HepG2 (cell line): ENCODE data around the gene PHKG2. TPM values are rescaled to one million over a fixed set of nuclear protein-coding genes. Genes with fewer than 3 reads are reported as not detected.

ENCODE experiments used
- ATAC-seq: fragments of 200-7000 bp; cut with Tn5 transposase; 3 replicates; pipeline ENCODE4 v1.9.1; 2020; ENCODE audit warnings: mild to moderate bottlenecking, moderate library complexity
- BruUV-seq: library from RNA; stranded (reverse); fragments of 400-500 nt; replicated peaks from 2 replicates; lab custom pipeline; 2021; lab: Mats Ljungman, UMichigan
- CTCF ChIA-PET: fragments of 300-600 bp; formaldehyde crosslinking; extraction: SDS; loops from one replicate; lab custom pipeline; 2021; ENCODE audit warnings: low total read pairs, inconsistent platforms, low intra/inter-chr PET ratio; lab: Yijun Ruan, JAX
- POLR2A ChIA-PET: fragments of 350-600 bp; sonication (Branson Sonifier 250); formaldehyde crosslinking; loops from one replicate; lab custom pipeline; 2020; ENCODE audit warnings: antibody characterized with exemption, inconsistent platforms; lab: Yijun Ruan, JAX
- DNase-seq: peaks from one replicate; pipeline ENCODE4 v3.0.0-alpha.2; 2015; ENCODE audit warnings: low spot score
- FAIRE-seq: peaks from 3 replicates; lab custom pipeline; 2011; peaks lifted over from hg19 to GRCh38; lab: Jason Lieb, UNC
- H2AFZ ChIP-seq: one replicate; pipeline ENCODE4 v1.6.1; 2011; ENCODE audit warnings: low read length, inconsistent platforms
- H3K27ac ChIP-seq: fragments of 300-600 bp; 3 replicates; pipeline ENCODE4 v1.8.0; 2011; ENCODE audit warnings: mixed run types, mild to moderate bottlenecking, mixed read lengths, low read length, inconsistent platforms; ENCODE audit not compliant: insufficient read depth; ENCODE audit errors: extremely low read length
- H3K27me3 ChIP-seq, 2 experiments: fragments of 200-600 bp in 1 of 2; 2 replicates in 1 of 2; 3 replicates in 1 of 2; pipeline versions ENCODE4 v1.6.0 to v1.8.0; 2011; ENCODE audit warnings: low read length in 2 of 2, mild to moderate bottlenecking in 2 of 2, moderate library complexity in 2 of 2, inconsistent platforms in 1 of 2; ENCODE audit not compliant: insufficient read depth in 2 of 2, control insufficient read depth in 1 of 2
- H3K36me3 ChIP-seq, 2 experiments: fragments of 200-600 bp in 1 of 2; replicated peaks in 1 of 2; 2 replicates in 1 of 2; 3 replicates in 1 of 2; pipeline versions ENCODE4 v1.5.1 to v1.8.0; 2011; ENCODE audit warnings: low read length in 2 of 2, inconsistent platforms in 1 of 2; ENCODE audit not compliant: insufficient read depth in 2 of 2, control insufficient read depth in 1 of 2
- H3K4me1 ChIP-seq: 2 replicates; pipeline ENCODE4 v1.5.1; 2012; ENCODE audit warnings: low read length, inconsistent platforms; ENCODE audit not compliant: insufficient read depth
- H3K4me2 ChIP-seq: 2 replicates; pipeline ENCODE4 v1.6.0; 2011; ENCODE audit warnings: low read depth, low read length, inconsistent platforms
- H3K4me3 ChIP-seq, 3 experiments: fragments of 200-600 bp in 1 of 3; sonication (generic), shearing (Covaris generic) in 1 of 3; replicated peaks in 1 of 3; 2 replicates each; pipeline ENCODE4 v1.5.1; 2011 to 2016; ENCODE audit warnings: low read length in 3 of 3, inconsistent platforms in 2 of 3, low read depth in 2 of 3, mild to moderate bottlenecking in 2 of 3, control low read depth in 1 of 3, mixed read lengths in 1 of 3; ENCODE audit not compliant: insufficient read depth in 1 of 3
- H3K79me2 ChIP-seq: one replicate; pipeline ENCODE4 v1.6.1; 2011; ENCODE audit warnings: low read length, inconsistent platforms; ENCODE audit not compliant: insufficient read depth
- H3K9ac ChIP-seq: 2 replicates; pipeline ENCODE4 v1.6.0; 2011; ENCODE audit warnings: mild to moderate bottlenecking, low read depth, low read length, inconsistent platforms; ENCODE audit not compliant: insufficient read depth
- H3K9me3 ChIP-seq: 2 replicates; pipeline ENCODE4 v1.5.1; 2012; ENCODE audit warnings: mild to moderate bottlenecking, low read length
- H4K20me1 ChIP-seq: 2 replicates; pipeline ENCODE4 v1.6.0; 2011; ENCODE audit warnings: inconsistent platforms, mild to moderate bottlenecking, low read length, moderate library complexity; ENCODE audit not compliant: insufficient read depth
- DNMT1 ChIP-seq: sonication (generic); formaldehyde crosslinking; IDR thresholded peaks from 2 replicates; pipeline ENCODE4 v1.5.1; 2020; ENCODE audit warnings: mild to moderate bottlenecking, missing genetic modification reagents
- HOXA3 ChIP-seq: sonication (generic); formaldehyde crosslinking; IDR thresholded peaks from 2 replicates; pipeline ENCODE4 v1.5.0; 2020; ENCODE audit warnings: missing genetic modification reagents
- MED1 ChIP-seq: sonication (generic); formaldehyde crosslinking; IDR thresholded peaks from 2 replicates; pipeline ENCODE4 v1.4.0; 2020; ENCODE audit warnings: missing genetic modification reagents
- MXD4 ChIP-seq: IDR thresholded peaks from 2 replicates; pipeline ENCODE4 v1.6.1; 2016; ENCODE audit warnings: mild to moderate bottlenecking, missing biosample characterization, missing genetic modification reagents
- NFKB2 ChIP-seq: sonication (generic); formaldehyde crosslinking; IDR thresholded peaks from 2 replicates; pipeline ENCODE4 v1.4.0; 2020; ENCODE audit warnings: missing genetic modification reagents, borderline replicate concordance
- RARA ChIP-seq: IDR thresholded peaks from 2 replicates; pipeline ENCODE4 v1.6.1; 2016; ENCODE audit warnings: missing genetic modification reagents, missing compliant biosample characterization
- REL ChIP-seq: sonication (generic); formaldehyde crosslinking; conservative IDR thresholded peaks from 2 replicates; pipeline ENCODE4 v1.8.0; 2022; ENCODE audit warnings: mild to moderate bottlenecking, missing genetic modification reagents, moderate library complexity
- ZBTB8A ChIP-seq: sonication (generic); formaldehyde crosslinking; IDR thresholded peaks from 2 replicates; pipeline ENCODE4 v1.4.0; 2020; ENCODE audit warnings: mild to moderate bottlenecking, low read depth, missing genetic modification reagents, borderline replicate concordance
- ZFP36L2 ChIP-seq: sonication (generic); formaldehyde crosslinking; IDR thresholded peaks from 2 replicates; pipeline ENCODE4 v1.4.0; 2020; ENCODE audit warnings: missing genetic modification reagents
- ZNF18 ChIP-seq: sonication (generic); formaldehyde crosslinking; IDR thresholded peaks from 2 replicates; pipeline ENCODE4 v1.8.0; 2022; ENCODE audit warnings: mild to moderate bottlenecking, missing genetic modification reagents; ENCODE audit not compliant: insufficient replicate concordance
- ZNF230 ChIP-seq: sonication (generic); formaldehyde crosslinking; IDR thresholded peaks from 2 replicates; pipeline ENCODE4 v1.4.0; 2020; ENCODE audit warnings: mild to moderate bottlenecking, missing genetic modification reagents
- ZNF484 ChIP-seq: sonication (generic); formaldehyde crosslinking; IDR thresholded peaks from 2 replicates; pipeline ENCODE4 v1.5.1; 2020; ENCODE audit warnings: mild to moderate bottlenecking, low read depth, missing genetic modification reagents, borderline replicate concordance
- WGBS: methylation state at CpG from one replicate; pipeline ENCODE4 v1.1.6; 2017; ENCODE audit warnings: low lambda C conversion rate; 5-methylcytosine and 5-hydroxymethylcytosine counted together
- in situ Hi-C: cut with HindIII; loops from 2 replicates; pipeline ENCODE4 v1.10.0; 2017; ENCODE audit warnings: low pct_unique_long_range_greater_than_20kb; ENCODE audit not compliant: extremely low pct_ligation_motif_present
- intact Hi-C: fragments of 100-400 bp; cut with micrococcal nuclease; formaldehyde crosslinking; loops from one replicate; pipeline ENCODE4 v1.10.0; 2022; ENCODE audit not compliant: unreplicated experiment
- polyA plus RNA-seq, 8 experiments: library from polyadenylated mRNA; depleted of rRNA in 3 of 8; stranded (reverse) in 7 of 8; unstranded in 1 of 8; fragments of >200 nt; fragmentation: Illumina TruSeq in 4 of 8; extraction: Trizol in 4 of 8; gene quantifications; 2 replicates each; pipeline versions ENCODE4 v1.2.1 to v1.2.3, GENCODE V29; 2011 to 2016; ENCODE audit warnings: low read depth in 4 of 8, missing spikeins in 1 of 8, mixed read lengths in 1 of 8; ENCODE audit not compliant: insufficient read depth in 1 of 8
- total RNA-seq, 5 experiments: library from RNA; depleted of rRNA; stranded (reverse); fragments of >200 nt; fragmentation: Illumina TruSeq; extraction: Trizol; gene quantifications; 2 replicates each; pipeline ENCODE4 v1.2.3, GENCODE V29; 2016; ENCODE audit warnings: low read depth in 1 of 5
- TF ChIP-seq, protein P1 (sequence below): sonication (generic); formaldehyde crosslinking; IDR thresholded peaks from 2 replicates; pipeline ENCODE4 v1.5.1; 2020; ENCODE audit warnings: mild to moderate bottlenecking, missing genetic modification reagents, borderline replicate concordance
- TF ChIP-seq, protein P2 (sequence below): fragments of 450-650 bp; IDR thresholded peaks from 2 replicates; pipeline ENCODE4 v1.6.1; 2017; ENCODE audit warnings: mild to moderate bottlenecking

The PHKG2 gene
- total and polyA plus RNA-seq, 2 of the 13 experiments (the other 11 are each of a cell fraction or from before 2014, with no cell fraction given), result 37.4 to 42.1 TPM

GRCh38 chr16:30778549-30779244, 30.5 kb downstream of the PHKG2 start:
- peaks cover 9% of the 10 kb centered on the region for H3K79me2 ChIP-seq
- no peak overlapping the region for H3K4me2 ChIP-seq
- H3K4me1 ChIP-seq, result peaks cover 36% of the 10 kb centered on the region
- WGBS, result 97% methylated on average over 14 of the region's 14 CpGs
- peaks cover 16 to 36% of the 10 kb centered on the region in 2 experiments for H3K36me3 ChIP-seq
- no peaks in the 10 kb centered on the region for H3K9me3 ChIP-seq
- H2AFZ ChIP-seq, result no peak overlapping the region
- DNase-seq (no peak), ATAC-seq (no peak), FAIRE-seq (no peak)
- no peaks in the 10 kb centered on the region; the same call in 1 of the 2 replicates for H4K20me1 ChIP-seq
- H3K4me3 ChIP-seq, result no peak overlapping the region
- ChIA-PET CTCF (no interaction called here), POLR2A (interaction anchor here (1.2 to 3.1 kb wide), 5 partner anchors 8 to 61 kb away, joined by 3 to 10 read pairs (median 6); partner anchors contain the start of genes PHKG2 and ZNF629)
- in situ Hi-C loops (no loop called here), intact Hi-C loops (loop anchor here (5.0 kb wide), 1 partner anchor 34 kb away; no protein-coding TSS in a partner anchor)
- H3K27me3 ChIP-seq, result no peaks in the 10 kb centered on the region; a peak in 1 of 5 replicates
- H3K9ac ChIP-seq, result no peak overlapping the region
- H3K27ac ChIP-seq, result no peak overlapping the region
- BruUV-seq, result no TSS peak
- no peak for TF ChIP-seq NFKB2 (CRISPR knock-in tag)
- no peak for TF ChIP-seq HOXA3
- no peak for TF ChIP-seq REL (CRISPR knock-in tag)
- no peak for TF ChIP-seq MXD4 (CRISPR knock-in tag)
- TF ChIP-seq, protein P1, sequence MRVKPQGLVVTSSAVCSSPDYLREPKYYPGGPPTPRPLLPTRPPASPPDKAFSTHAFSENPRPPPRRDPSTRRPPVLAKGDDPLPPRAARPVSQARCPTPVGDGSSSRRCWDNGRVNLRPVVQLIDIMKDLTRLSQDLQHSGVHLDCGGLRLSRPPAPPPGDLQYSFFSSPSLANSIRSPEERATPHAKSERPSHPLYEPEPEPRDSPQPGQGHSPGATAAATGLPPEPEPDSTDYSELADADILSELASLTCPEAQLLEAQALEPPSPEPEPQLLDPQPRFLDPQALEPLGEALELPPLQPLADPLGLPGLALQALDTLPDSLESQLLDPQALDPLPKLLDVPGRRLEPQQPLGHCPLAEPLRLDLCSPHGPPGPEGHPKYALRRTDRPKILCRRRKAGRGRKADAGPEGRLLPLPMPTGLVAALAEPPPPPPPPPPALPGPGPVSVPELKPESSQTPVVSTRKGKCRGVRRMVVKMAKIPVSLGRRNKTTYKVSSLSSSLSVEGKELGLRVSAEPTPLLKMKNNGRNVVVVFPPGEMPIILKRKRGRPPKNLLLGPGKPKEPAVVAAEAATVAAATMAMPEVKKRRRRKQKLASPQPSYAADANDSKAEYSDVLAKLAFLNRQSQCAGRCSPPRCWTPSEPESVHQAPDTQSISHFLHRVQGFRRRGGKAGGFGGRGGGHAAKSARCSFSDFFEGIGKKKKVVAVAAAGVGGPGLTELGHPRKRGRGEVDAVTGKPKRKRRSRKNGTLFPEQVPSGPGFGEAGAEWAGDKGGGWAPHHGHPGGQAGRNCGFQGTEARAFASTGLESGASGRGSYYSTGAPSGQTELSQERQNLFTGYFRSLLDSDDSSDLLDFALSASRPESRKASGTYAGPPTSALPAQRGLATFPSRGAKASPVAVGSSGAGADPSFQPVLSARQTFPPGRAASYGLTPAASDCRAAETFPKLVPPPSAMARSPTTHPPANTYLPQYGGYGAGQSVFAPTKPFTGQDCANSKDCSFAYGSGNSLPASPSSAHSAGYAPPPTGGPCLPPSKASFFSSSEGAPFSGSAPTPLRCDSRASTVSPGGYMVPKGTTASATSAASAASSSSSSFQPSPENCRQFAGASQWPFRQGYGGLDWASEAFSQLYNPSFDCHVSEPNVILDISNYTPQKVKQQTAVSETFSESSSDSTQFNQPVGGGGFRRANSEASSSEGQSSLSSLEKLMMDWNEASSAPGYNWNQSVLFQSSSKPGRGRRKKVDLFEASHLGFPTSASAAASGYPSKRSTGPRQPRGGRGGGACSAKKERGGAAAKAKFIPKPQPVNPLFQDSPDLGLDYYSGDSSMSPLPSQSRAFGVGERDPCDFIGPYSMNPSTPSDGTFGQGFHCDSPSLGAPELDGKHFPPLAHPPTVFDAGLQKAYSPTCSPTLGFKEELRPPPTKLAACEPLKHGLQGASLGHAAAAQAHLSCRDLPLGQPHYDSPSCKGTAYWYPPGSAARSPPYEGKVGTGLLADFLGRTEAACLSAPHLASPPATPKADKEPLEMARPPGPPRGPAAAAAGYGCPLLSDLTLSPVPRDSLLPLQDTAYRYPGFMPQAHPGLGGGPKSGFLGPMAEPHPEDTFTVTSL (CRISPR knock-in tag), result no peak
- TF ChIP-seq ZNF484 (CRISPR knock-in tag), result no peak
- no peak for TF ChIP-seq ZFP36L2 (CRISPR knock-in tag)
- TF ChIP-seq RARA (CRISPR knock-in tag), result no peak
- TF ChIP-seq ZBTB8A, result no peak
- peak; percentile 11; the same call in 1 of the 2 replicates for TF ChIP-seq MED1
- no peak for TF ChIP-seq ZNF18
- TF ChIP-seq DNMT1, result 0 out of 2 replicates have a peak, but pooled peaks have one; percentile 25
- TF ChIP-seq, protein P2, sequence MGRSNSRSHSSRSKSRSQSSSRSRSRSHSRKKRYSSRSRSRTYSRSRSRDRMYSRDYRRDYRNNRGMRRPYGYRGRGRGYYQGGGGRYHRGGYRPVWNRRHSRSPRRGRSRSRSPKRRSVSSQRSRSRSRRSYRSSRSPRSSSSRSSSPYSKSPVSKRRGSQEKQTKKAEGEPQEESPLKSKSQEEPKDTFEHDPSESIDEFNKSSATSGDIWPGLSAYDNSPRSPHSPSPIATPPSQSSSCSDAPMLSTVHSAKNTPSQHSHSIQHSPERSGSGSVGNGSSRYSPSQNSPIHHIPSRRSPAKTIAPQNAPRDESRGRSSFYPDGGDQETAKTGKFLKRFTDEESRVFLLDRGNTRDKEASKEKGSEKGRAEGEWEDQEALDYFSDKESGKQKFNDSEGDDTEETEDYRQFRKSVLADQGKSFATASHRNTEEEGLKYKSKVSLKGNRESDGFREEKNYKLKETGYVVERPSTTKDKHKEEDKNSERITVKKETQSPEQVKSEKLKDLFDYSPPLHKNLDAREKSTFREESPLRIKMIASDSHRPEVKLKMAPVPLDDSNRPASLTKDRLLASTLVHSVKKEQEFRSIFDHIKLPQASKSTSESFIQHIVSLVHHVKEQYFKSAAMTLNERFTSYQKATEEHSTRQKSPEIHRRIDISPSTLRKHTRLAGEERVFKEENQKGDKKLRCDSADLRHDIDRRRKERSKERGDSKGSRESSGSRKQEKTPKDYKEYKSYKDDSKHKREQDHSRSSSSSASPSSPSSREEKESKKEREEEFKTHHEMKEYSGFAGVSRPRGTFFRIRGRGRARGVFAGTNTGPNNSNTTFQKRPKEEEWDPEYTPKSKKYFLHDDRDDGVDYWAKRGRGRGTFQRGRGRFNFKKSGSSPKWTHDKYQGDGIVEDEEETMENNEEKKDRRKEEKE, result no peak
- TF ChIP-seq ZNF230, result no peak
